ENCODE measurements around the gene TNFRSF8. TPM values are rescaled to one million over a fixed set of nuclear protein-coding genes. Genes with fewer than 3 reads are reported as not detected.

TNFRSF8 gene
- total and polyA plus RNA-seq, 2 donors (not counting 1 experiment from before 2014, with no cell fraction given): 0.36 to 0.57 TPM

DNA sequence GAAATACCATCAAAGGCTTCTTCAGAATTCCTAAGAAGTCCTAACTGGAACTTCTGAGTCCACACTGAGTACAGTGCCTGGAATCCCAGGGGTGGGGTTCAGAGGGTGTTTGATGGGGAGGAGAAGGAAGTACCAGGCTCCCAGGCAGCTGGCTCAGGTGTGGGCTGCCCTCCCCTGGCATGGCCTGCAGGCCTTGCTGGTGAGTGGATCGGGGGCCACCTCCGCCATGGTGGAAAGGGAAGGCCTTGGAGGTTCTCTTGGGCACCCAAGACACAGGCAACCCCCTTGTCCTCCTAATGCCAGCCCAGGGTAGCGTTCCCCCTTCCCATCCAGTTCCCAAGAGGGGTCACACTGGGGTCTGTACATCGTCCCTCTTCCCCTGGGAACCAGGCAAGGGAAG is 76.9 kb downstream of the TNFRSF8 start:
- no peak overlapping the region for H3K27ac Mint-ChIP-seq
- H3K9ac ChIP-seq (ENCODE audit: low read length): no peak overlapping the region
- intact Hi-C loops (cut with micrococcal nuclease): loop anchor here (5.0 kb wide), 1 partner anchor 42 kb away; no protein-coding TSS in a partner anchor
- H3K36me3 ChIP-seq (replicated peaks in 1 of 2; ENCODE audit: control extremely low read depth in 1 of 2, control insufficient read depth in 1 of 2, extremely low read depth in 1 of 2, insufficient read depth in 2 of 2, low read length in 1 of 2): no peaks in the 10 kb centered on the region
- H3K79me2 ChIP-seq (ENCODE audit: control insufficient read depth, insufficient read depth, low read length): no peaks in the 10 kb centered on the region
- peaks cover 25 to 44% of the 10 kb centered on the region in 2 donors for H3K4me1 ChIP-seq (ENCODE audit: control insufficient read depth in 2 of 2, insufficient read depth in 2 of 2, low read length in 2 of 2)
- TF ChIP-seq EZH2 (IDR thresholded peaks at IDR 0.05; ENCODE audit: borderline replicate concordance, insufficient read depth, low read depth, low read length, poor library complexity, severe bottlenecking): no peak
- no peak for TF ChIP-seq CTCF (IDR thresholded peaks at IDR 0.05)
- no peaks in the 10 kb centered on the region for H3K27me3 ChIP-seq (replicated peaks in 1 of 4; ENCODE audit: control extremely low read depth in 1 of 4, control insufficient read depth in 3 of 4, insufficient read depth in 4 of 4, low read length in 3 of 4)
- POLR2A ChIA-PET: interaction anchor here (0.5 to 5.0 kb wide), 2 partner anchors 11 to 325 kb away, joined by 6 to 30 read pairs; no protein-coding TSS in a partner anchor
- H3K9me3 Mint-ChIP-seq (ENCODE audit: insufficient read depth): no peaks in the 10 kb centered on the region
- no peak overlapping the region for H3K27ac ChIP-seq (ENCODE audit: low read length in 2 of 2)
- H3K4me3 Mint-ChIP-seq: no peak overlapping the region
- H3K4me3 ChIP-seq (ENCODE audit: control extremely low read depth in 1 of 5, extremely low read depth in 1 of 5, insufficient read depth in 1 of 5, low read depth in 2 of 5, low read length in 4 of 5): no peak overlapping the region
- no peaks in the 10 kb centered on the region for H3K27me3 Mint-ChIP-seq
- no peak overlapping the region for H3K4me2 ChIP-seq (replicated peaks; ENCODE audit: low read depth, low read length, poor library complexity, severe bottlenecking)
- H4K20me1 ChIP-seq (ENCODE audit: control insufficient read depth, insufficient read depth, low read length, poor library complexity, severe bottlenecking): no peaks in the 10 kb centered on the region
- H3K9me3 ChIP-seq (ENCODE audit: control extremely low read depth in 1 of 3, control insufficient read depth in 2 of 3, insufficient read depth in 1 of 3, low read length in 2 of 3): peaks cover 0 to 10% (median 0%) of the 10 kb centered on the region in 3 donors
- ATAC-seq (ENCODE audit: low read depth): no peak
- CTCF ChIA-PET: interaction anchor here (0.9 to 3.8 kb wide), 4 partner anchors 9 to 16 kb away, joined by 3 to 20 read pairs (median 6); no protein-coding TSS in a partner anchor
- no peak overlapping the region for H2AFZ ChIP-seq (ENCODE audit: insufficient read depth, low read depth, low read length, poor library complexity, severe bottlenecking)
- 100% methylated on average over 3 of the region's 4 CpGs for WGBS (ENCODE audit: insufficient coverage)
- H3K4me1 Mint-ChIP-seq: peaks cover 43% of the 10 kb centered on the region
- no peak for DNase-seq

DNA sequence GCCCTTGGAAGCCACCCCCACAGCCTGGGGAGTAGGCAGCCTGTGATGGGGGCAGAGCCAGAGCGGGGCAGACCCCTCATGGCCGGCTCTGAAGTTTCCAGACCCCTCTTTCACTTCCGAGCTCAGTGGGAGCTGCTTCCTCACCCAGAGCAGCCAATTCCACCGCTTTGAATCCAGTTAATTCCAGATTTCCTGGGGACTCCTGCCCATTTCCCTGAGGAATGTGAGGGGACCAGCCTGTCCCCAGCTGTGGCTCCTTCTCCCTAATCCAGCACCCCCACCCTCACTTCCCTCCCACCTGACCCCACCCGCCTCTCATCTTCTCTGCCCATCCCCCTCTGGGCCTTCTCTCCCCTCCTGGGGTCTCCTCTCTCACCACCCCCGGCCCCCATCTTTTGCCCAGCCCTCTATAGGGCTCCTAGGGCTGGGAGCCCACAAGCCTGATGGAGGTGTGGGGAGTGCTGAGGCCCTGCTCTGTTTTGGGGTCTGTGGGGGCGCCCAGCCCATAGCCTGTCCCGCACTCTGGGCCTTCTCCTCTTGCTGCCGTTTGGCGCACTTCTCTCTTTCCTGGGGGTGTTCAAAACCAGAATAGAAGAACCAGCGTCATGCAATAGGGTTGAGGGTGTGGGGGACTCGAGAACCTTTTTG is 77.5 kb downstream of the TNFRSF8 start:
- H3K27ac ChIP-seq (ENCODE audit: low read length in 2 of 2): no peak overlapping the region
- no peaks in the 10 kb centered on the region for H3K27me3 ChIP-seq (replicated peaks in 1 of 4; ENCODE audit: control extremely low read depth in 1 of 4, control insufficient read depth in 3 of 4, insufficient read depth in 4 of 4, low read length in 3 of 4)
- ChIA-PET CTCF (interaction anchor here (1.9 to 3.8 kb wide), 2 partner anchors 9 to 16 kb away, joined by 7 to 20 read pairs; no protein-coding TSS in a partner anchor), POLR2A (interaction anchor here (5.0 kb wide), 1 partner anchor 11 kb away, joined by 30 read pairs; no protein-coding TSS in a partner anchor)
- WGBS (ENCODE audit: insufficient coverage): 96% methylated on average over 8 of the region's 12 CpGs
- Mint-ChIP-seq H3K9me3 (ENCODE audit: insufficient read depth) (no peaks in the 10 kb centered on the region), H3K27ac (no peak overlapping the region), H3K4me1 (peaks cover 50% of the 10 kb centered on the region), H3K27me3 (no peaks in the 10 kb centered on the region), H3K4me3 (no peak overlapping the region)
- H3K4me1 ChIP-seq (ENCODE audit: control insufficient read depth in 2 of 2, insufficient read depth in 2 of 2, low read length in 2 of 2): peaks cover 29 to 51% of the 10 kb centered on the region in 2 donors
- peaks cover 0 to 10% (median 0%) of the 10 kb centered on the region in 3 donors for H3K9me3 ChIP-seq (ENCODE audit: control extremely low read depth in 1 of 3, control insufficient read depth in 2 of 3, insufficient read depth in 1 of 3, low read length in 2 of 3)
- intact Hi-C loops (cut with micrococcal nuclease): loop anchor here (5.0 kb wide), 1 partner anchor 42 kb away; no protein-coding TSS in a partner anchor
- no peak overlapping the region for H3K4me2 ChIP-seq (replicated peaks; ENCODE audit: low read depth, low read length, poor library complexity, severe bottlenecking)
- no peak overlapping the region for H3K4me3 ChIP-seq (ENCODE audit: control extremely low read depth in 1 of 5, extremely low read depth in 1 of 5, insufficient read depth in 1 of 5, low read depth in 2 of 5, low read length in 4 of 5)
- TF ChIP-seq EZH2 (IDR thresholded peaks at IDR 0.05; ENCODE audit: borderline replicate concordance, insufficient read depth, low read depth, low read length, poor library complexity, severe bottlenecking): no peak
- no peak for TF ChIP-seq CTCF (IDR thresholded peaks at IDR 0.05)
- H2AFZ ChIP-seq (ENCODE audit: insufficient read depth, low read depth, low read length, poor library complexity, severe bottlenecking): no peak overlapping the region
- H3K9ac ChIP-seq (ENCODE audit: low read length): no peak overlapping the region
- ATAC-seq (ENCODE audit: low read depth): no peak
- H3K36me3 ChIP-seq (replicated peaks in 1 of 2; ENCODE audit: control extremely low read depth in 1 of 2, control insufficient read depth in 1 of 2, extremely low read depth in 1 of 2, insufficient read depth in 2 of 2, low read length in 1 of 2): no peaks in the 10 kb centered on the region
- H3K79me2 ChIP-seq (ENCODE audit: control insufficient read depth, insufficient read depth, low read length): no peaks in the 10 kb centered on the region
- DNase-seq: no peak
- no peaks in the 10 kb centered on the region for H4K20me1 ChIP-seq (ENCODE audit: control insufficient read depth, insufficient read depth, low read length, poor library complexity, severe bottlenecking)
